GM18517 (cell line): ENCODE data around the gene SUGCT.
"Not testable (repeated sequence)": the region's sequence is repeated elsewhere in the genome, so short reads cannot be mapped to it uniquely, and the experiment has no call there.

Source experiments
- ATAC-seq: cut with Tn5 transposase; IDR thresholded peaks from one replicate; pipeline ENCODE4 v1.9.1; 2021; ENCODE audit warnings: mild to moderate bottlenecking, moderate library complexity; ENCODE audit not compliant: unreplicated experiment

SUGCT gene

GRCh38 chr7:40602351-40602750 is 467.5 kb downstream of the SUGCT start:
- ATAC-seq, result not testable (repeated sequence)

GRCh38 chr7:40604601-40605438 is 470.0 kb downstream of the SUGCT start:
- no peak for ATAC-seq

- no peak for ATAC-seq
Measured at GRCh38 chr7:40608321-40609075, 473.7 kb downstream of the SUGCT start.

GRCh38 chr7:40610461-40610860 is 475.7 kb downstream of the SUGCT start:
- ATAC-seq, result no peak

- ATAC-seq, result no peak
Measured at GRCh38 chr7:40611095-40611871, 476.5 kb downstream of the SUGCT start.

GRCh38 chr7:40612298-40612697 is 477.5 kb downstream of the SUGCT start:
- ATAC-seq, result no peak

GRCh38 chr7:40619647-40620046 is 484.8 kb downstream of the SUGCT start:
- ATAC-seq, result no peak

- no peak for ATAC-seq
Measured at GRCh38 chr7:40621592-40621998, 486.8 kb downstream of the SUGCT start.

- no peak for ATAC-seq
Measured at GRCh38 chr7:40622941-40623501, 488.2 kb downstream of the SUGCT start.

- no peak for ATAC-seq
Measured at GRCh38 chr7:40623863-40624262, 489.1 kb downstream of the SUGCT start.

GRCh38 chr7:40627361-40627760 is 492.6 kb downstream of the SUGCT start:
- not testable (repeated sequence) for ATAC-seq

GRCh38 chr7:40629891-40630290 is 495.1 kb downstream of the SUGCT start:
- no peak for ATAC-seq

GRCh38 chr7:40634118-40634517 is 499.3 kb downstream of the SUGCT start:
- no peak for ATAC-seq

GRCh38 chr7:40638545-40639320 is 503.9 kb downstream of the SUGCT start:
- ATAC-seq, result no peak

- no peak for ATAC-seq
Measured at GRCh38 chr7:40640566-40640965, 505.8 kb downstream of the SUGCT start.

- ATAC-seq, result no peak
Measured at GRCh38 chr7:40641701-40642100, 506.9 kb downstream of the SUGCT start.

GRCh38 chr7:40643664-40644063 is 508.9 kb downstream of the SUGCT start:
- ATAC-seq, result no peak

GRCh38 chr7:40644454-40645188 is 509.8 kb downstream of the SUGCT start:
- no peak for ATAC-seq

GRCh38 chr7:40645197-40645596 is 510.4 kb downstream of the SUGCT start:
- no peak for ATAC-seq

- ATAC-seq, result no peak
Measured at GRCh38 chr7:40646717-40647116, 511.9 kb downstream of the SUGCT start.
